ACC112 (cell line): ENCODE results near the gene RAP1GAP2.

ENCODE experiments used
- H2AFZ ChIP-seq: fragments of 200-600 bp; sonication (generic); one replicate; pipeline ENCODE4 v1.6.0; 2017; ENCODE audit warnings: antibody characterized with exemption, low read length; ENCODE audit not compliant: unreplicated experiment
- H3K27ac ChIP-seq: fragments of 200-600 bp; sonication (generic); 2 replicates; pipeline ENCODE4 v1.5.1; 2014; ENCODE audit warnings: low read depth, mild to moderate bottlenecking, antibody characterized with exemption, low read length, moderate library complexity
- H3K27me3 ChIP-seq: fragments of 200-600 bp; sonication (generic); 2 replicates; pipeline ENCODE4 v1.6.1; 2014; ENCODE audit warnings: mild to moderate bottlenecking, antibody characterized with exemption, low read length, moderate library complexity, mixed read lengths; ENCODE audit not compliant: insufficient read depth
- H3K36me3 ChIP-seq: fragments of 200-600 bp; sonication (generic); 2 replicates; pipeline ENCODE4 v1.6.1; 2016; ENCODE audit warnings: mild to moderate bottlenecking, antibody characterized with exemption, low read length, moderate library complexity, mixed read lengths; ENCODE audit not compliant: insufficient read depth
- H3K4me1 ChIP-seq: fragments of 200-600 bp; sonication (generic); one replicate; pipeline ENCODE4 v1.6.1; 2016; ENCODE audit warnings: low read length, mixed read lengths; ENCODE audit not compliant: insufficient read depth, unreplicated experiment, control insufficient read depth
- H3K4me3 ChIP-seq: fragments of 200-600 bp; sonication (generic); 2 replicates; pipeline ENCODE4 v1.5.1; 2014; ENCODE audit warnings: mild to moderate bottlenecking, low read depth, low read length
- H3K79me2 ChIP-seq: fragments of 200-600 bp; sonication (generic); one replicate; pipeline ENCODE4 v1.6.0; 2016; ENCODE audit warnings: low read length; ENCODE audit not compliant: control insufficient read depth, unreplicated experiment, insufficient read depth

Gene RAP1GAP2

DNA sequence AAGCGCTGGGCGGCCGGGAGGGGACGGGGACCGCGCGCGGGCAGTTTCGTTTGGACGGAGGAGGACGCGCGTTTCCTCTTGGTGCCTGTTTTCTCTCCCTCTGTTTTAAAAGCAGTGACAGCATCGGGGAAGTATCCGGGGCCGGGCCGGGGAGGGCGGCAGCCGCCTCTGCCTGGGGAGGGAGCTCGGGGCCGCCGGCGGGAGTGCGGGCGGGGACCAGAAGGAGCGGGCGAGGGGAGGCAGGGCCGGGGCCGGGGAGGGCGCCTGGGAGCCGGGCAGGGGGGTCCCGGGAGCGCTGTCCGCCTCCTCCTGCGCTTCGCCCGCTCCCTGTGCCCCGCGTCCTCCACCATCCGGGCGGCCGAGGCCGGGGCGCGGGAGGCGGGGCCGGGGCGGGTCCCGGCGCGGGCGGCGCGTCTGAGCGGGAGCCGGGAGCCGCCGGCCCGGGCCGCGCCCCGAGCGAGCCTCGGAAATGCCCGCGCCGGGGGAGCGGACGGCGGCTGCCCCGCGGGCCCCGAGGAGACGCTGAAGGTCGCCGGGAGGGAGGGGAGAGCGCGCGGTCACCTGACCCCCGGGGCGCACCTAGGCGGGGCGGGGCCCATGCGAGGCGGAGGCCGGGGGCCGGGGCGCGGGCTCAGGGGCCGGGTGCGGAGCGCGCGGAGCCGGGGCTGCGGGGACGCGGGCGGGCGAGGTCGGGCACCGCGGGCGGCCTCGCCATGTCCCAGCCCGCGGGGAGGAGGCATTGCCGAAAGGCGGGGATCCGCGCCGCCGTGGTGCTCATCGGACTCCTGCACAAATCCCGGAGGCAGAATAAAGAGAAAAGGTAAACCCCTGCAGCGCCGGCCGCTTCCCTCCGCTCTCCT is 57.3 kb downstream of the RAP1GAP2 start:
- no peaks in the 10 kb centered on the region for H3K4me1 ChIP-seq
- no peaks in the 10 kb centered on the region for H3K79me2 ChIP-seq
- H3K36me3 ChIP-seq, result no peaks in the 10 kb centered on the region
- H3K4me3 ChIP-seq, result peak overlapping the region; percentile 90
- H3K27me3 ChIP-seq, result no peaks in the 10 kb centered on the region
- H2AFZ ChIP-seq, result peak overlapping the region; percentile 89
- H3K27ac ChIP-seq, result no peak overlapping the region

- Histone ChIP-seq H3K27ac (no peak overlapping the region), H3K36me3 (no peaks in the 10 kb centered on the region), H3K4me1 (no peaks in the 10 kb centered on the region), H3K4me3 (peak overlapping the region; percentile 90), H3K79me2 (no peaks in the 10 kb centered on the region), H2AFZ (peak overlapping the region; percentile 89), H3K27me3 (no peaks in the 10 kb centered on the region)
Observed at GRCh38 chr17:2854143-2855055, 58.2 kb downstream of the RAP1GAP2 start.

- Histone ChIP-seq H2AFZ (no peak overlapping the region), H3K4me3 (peak overlapping the region; percentile 90), H3K36me3 (no peaks in the 10 kb centered on the region), H3K79me2 (no peaks in the 10 kb centered on the region), H3K4me1 (no peaks in the 10 kb centered on the region), H3K27ac (no peak overlapping the region), H3K27me3 (no peaks in the 10 kb centered on the region)
Observed at GRCh38 chr17:2855063-2855600, 58.9 kb downstream of the RAP1GAP2 start.

DNA sequence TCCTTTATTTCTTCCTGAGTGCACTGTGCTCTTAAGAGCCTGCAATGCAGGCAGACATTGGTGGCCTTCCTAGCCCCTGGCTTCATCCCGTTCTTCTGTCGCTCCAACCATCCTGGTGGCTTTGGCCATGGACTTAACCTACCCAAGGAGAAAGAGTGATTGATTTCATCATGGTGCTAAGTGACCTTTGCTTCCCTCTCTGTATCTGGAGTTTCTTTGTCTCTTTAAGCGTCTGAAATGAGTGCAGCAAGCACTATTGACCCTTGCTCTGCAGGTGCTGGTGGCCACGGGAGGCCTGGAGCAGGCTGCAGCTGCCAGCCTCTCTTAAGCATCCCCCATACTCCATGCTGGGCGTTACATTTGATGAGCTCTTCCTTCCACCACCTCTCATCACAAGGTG is 60.5 kb downstream of the RAP1GAP2 start:
- Histone ChIP-seq H3K27me3 (no peaks in the 10 kb centered on the region), H3K79me2 (no peaks in the 10 kb centered on the region), H3K27ac (no peak overlapping the region), H3K4me1 (no peaks in the 10 kb centered on the region), H2AFZ (no peak overlapping the region), H3K36me3 (no peaks in the 10 kb centered on the region), H3K4me3 (no peak overlapping the region)

GRCh38 chr17:2860045-2860444 is 63.8 kb downstream of the RAP1GAP2 start:
- no peaks in the 10 kb centered on the region for H3K79me2 ChIP-seq
- no peak overlapping the region for H3K27ac ChIP-seq
- H3K36me3 ChIP-seq, result no peaks in the 10 kb centered on the region
- no peak overlapping the region for H3K4me3 ChIP-seq
- no peaks in the 10 kb centered on the region for H3K4me1 ChIP-seq
- no peaks in the 10 kb centered on the region for H3K27me3 ChIP-seq
- no peak overlapping the region for H2AFZ ChIP-seq

DNA sequence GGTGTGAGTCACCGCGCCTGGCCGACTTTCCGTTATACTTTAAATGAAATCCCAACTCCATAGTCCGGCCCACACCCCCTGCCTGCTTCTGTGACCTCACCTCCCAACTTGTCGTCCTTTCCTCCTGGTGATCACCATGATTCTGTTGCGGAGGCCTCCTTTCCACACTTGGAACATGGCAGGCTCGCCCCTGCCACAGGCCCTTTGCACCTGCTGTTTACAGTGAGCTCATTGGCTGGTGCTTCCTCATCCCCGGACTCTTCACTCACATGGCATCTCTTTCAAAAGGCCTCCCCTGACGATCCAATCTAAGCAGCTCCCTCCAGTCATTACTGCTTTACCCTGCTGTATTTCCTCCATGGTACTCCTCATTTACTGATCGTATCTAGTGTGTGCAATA is 64.6 kb downstream of the RAP1GAP2 start:
- Histone ChIP-seq H3K36me3 (no peaks in the 10 kb centered on the region), H2AFZ (no peak overlapping the region), H3K79me2 (no peaks in the 10 kb centered on the region), H3K4me3 (no peak overlapping the region), H3K27ac (no peak overlapping the region), H3K27me3 (no peaks in the 10 kb centered on the region), H3K4me1 (no peaks in the 10 kb centered on the region)

DNA sequence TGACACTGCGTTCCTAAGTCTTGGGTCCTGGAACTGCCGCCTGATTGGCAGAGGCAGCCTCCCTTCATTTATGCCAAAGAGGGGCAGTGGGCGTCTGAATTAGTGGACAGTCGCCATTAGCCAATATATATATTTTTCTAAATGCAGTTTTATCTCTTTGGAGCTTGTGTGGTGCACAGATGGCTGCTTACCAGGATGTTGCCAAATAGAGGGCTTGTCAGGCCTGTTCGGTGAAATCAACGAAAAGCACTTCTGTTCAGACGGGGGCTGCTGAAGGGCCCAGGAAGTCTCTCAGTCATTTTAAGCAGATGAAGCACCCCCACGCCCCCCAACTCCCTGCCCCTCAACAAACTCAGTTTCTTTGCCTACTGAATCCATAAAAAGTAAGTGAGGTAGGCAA is 66.0 kb downstream of the RAP1GAP2 start:
- Histone ChIP-seq H3K36me3 (no peaks in the 10 kb centered on the region), H3K4me3 (no peak overlapping the region), H3K79me2 (no peaks in the 10 kb centered on the region), H3K27me3 (no peaks in the 10 kb centered on the region), H3K27ac (no peak overlapping the region), H3K4me1 (peaks cover 5% of the 10 kb centered on the region), H2AFZ (no peak overlapping the region)

DNA sequence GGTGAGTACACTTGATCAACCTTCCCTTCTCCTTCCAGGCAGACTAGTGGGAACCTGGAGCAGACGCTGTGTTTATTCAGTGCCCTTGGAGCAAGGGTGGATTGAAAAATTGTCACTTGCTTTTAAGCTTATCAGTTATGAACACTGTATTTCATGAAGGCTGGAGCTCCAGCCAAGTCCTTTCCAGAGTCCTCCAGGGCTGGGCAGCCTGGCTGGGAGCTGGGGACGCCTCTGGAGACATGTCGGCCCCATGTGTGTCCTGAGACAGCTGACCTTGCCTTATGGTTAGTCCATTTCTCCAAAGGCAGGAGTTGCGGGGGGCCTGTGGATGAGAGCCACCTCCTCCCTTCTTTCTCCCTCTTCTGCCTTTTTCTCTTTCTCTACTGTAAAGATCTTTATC is 67.0 kb downstream of the RAP1GAP2 start:
- Histone ChIP-seq H3K4me1 (peaks cover 15% of the 10 kb centered on the region), H3K27me3 (no peaks in the 10 kb centered on the region), H3K79me2 (no peaks in the 10 kb centered on the region), H3K36me3 (no peaks in the 10 kb centered on the region), H3K27ac (no peak overlapping the region), H2AFZ (no peak overlapping the region), H3K4me3 (no peak overlapping the region)

DNA sequence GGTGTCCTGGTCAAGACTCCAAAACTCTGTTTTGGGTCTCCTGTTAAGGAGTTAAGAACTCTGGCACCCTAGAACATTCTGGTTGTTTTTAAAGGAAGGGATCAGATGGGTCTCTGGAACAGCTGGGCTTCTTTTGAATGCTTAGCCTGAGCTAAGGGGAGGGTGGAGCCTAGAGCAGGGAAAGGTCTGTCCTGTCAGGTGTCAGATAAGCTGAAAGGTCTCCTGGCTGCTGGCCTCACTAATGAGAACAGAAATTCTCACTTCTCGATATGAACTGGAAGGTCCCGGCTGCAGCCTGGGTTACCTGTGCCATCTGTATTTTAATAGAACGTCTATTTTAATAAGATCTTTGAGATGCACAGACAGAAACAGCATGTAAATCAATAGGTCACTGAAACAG is 69.0 kb downstream of the RAP1GAP2 start:
- Histone ChIP-seq H3K4me3 (no peak overlapping the region), H3K79me2 (no peaks in the 10 kb centered on the region), H3K27me3 (no peaks in the 10 kb centered on the region), H3K27ac (no peak overlapping the region), H3K36me3 (no peaks in the 10 kb centered on the region), H2AFZ (no peak overlapping the region), H3K4me1 (peaks cover 15% of the 10 kb centered on the region)

DNA sequence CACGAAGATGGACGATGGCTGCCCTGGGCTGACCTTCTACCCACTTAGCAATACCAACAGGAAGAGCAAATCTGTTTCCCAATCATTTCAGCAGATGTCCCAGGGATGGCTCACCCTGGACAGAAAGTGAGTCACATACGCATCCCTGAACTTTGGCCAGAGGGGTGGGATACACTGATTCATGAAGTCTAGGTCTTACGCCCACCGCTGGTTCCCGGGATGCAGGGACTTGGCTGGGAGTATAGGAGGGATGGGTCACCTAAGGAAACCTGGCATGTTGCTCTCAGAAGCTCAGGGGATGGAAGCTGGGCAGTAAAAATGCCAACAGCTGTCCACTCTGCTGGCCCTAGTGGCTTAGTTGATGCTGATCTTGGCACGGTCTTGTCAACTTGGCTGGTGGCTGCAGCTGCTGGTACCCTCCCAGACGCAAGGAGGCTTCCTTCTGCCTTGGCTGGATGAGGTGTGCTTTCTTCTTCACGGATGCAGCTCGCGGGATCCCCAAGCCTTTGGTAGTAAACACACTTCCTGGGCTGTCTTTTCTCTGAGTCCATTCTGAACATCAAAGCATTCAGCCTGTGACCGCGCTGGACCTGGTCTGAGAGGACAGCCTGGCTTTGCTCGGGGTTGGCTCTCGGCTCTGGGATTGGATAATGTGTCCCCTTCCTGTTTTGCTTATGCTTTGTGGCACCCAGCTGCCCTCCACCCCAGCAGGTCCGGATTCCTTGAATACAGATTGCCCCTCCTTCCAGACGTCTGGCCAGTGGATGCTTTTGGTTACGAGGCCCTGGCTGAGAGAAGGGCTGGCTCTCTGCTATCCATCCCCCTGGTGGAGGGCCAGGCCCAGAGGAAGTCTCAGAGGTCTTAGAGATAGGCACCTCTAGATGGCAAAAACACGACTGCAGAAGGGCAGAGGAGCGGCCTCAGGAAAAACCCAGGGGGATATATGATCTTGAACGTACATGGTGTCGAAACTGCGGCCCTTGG is 71.5 kb downstream of the RAP1GAP2 start:
- H3K27ac ChIP-seq, result peak overlapping the region; percentile 24; the same call in 1 of the 2 replicates
- peaks cover 15% of the 10 kb centered on the region for H3K4me1 ChIP-seq
- H3K4me3 ChIP-seq, result no peak overlapping the region
- no peaks in the 10 kb centered on the region for H3K27me3 ChIP-seq
- no peaks in the 10 kb centered on the region for H3K79me2 ChIP-seq
- no peaks in the 10 kb centered on the region for H3K36me3 ChIP-seq
- H2AFZ ChIP-seq, result no peak overlapping the region
